Measurements from ENCODE around the gene MPST.
"Not testable (repeated sequence)": the region's sequence is repeated elsewhere in the genome, so short reads cannot be mapped to it uniquely, and the experiment has no call there.

Gene MPST

GRCh38 chr22:37070744-37071143, 51.2 kb downstream of the MPST start:
- no peak for TF ChIP-seq CTCF (IDR thresholded peaks at IDR 0.05; ENCODE audit: low read depth, low read length)
- H3K27me3 ChIP-seq (ENCODE audit: insufficient read depth, low read depth, severe bottlenecking), result peaks cover 2% of the 10 kb centered on the region
- DNase-seq, result no peak

GRCh38 chr22:37071850-37072592, 52.5 kb downstream of the MPST start:
- not testable (repeated sequence) for H3K36me3 ChIP-seq; H3K9me3 ChIP-seq (ENCODE audit: severe bottlenecking); H3K27ac ChIP-seq; DNase-seq; H3K4me3 ChIP-seq (ENCODE audit: low read depth, low read length); H3K27me3 ChIP-seq (ENCODE audit: insufficient read depth, low read depth, severe bottlenecking)

More at GRCh38 chr22:37070744-37071143, 51.2 kb downstream of the MPST start:
- Histone ChIP-seq H3K36me3 (no peaks in the 10 kb centered on the region), H3K9me3 (ENCODE audit: severe bottlenecking) (no peaks in the 10 kb centered on the region), H3K27ac (no peak overlapping the region), H3K4me3 (ENCODE audit: low read depth, low read length) (no peak overlapping the region)

GRCh38 chr22:37072673-37073072, 53.1 kb downstream of the MPST start:
- Histone ChIP-seq H3K36me3 (no peaks in the 10 kb centered on the region), H3K4me3 (ENCODE audit: low read depth, low read length) (no peak overlapping the region), H3K9me3 (ENCODE audit: severe bottlenecking) (no peaks in the 10 kb centered on the region), H3K27ac (no peak overlapping the region), H3K27me3 (ENCODE audit: insufficient read depth, low read depth, severe bottlenecking) (peaks cover 2% of the 10 kb centered on the region)
- TF ChIP-seq CTCF (IDR thresholded peaks at IDR 0.05; ENCODE audit: low read depth, low read length), result no peak
- no peak for DNase-seq

GRCh38 chr22:37074537-37074936, 55.0 kb downstream of the MPST start:
- Histone ChIP-seq H3K4me3 (ENCODE audit: low read depth, low read length) (no peak overlapping the region), H3K27ac (no peak overlapping the region), H3K9me3 (ENCODE audit: severe bottlenecking) (no peaks in the 10 kb centered on the region), H3K36me3 (no peaks in the 10 kb centered on the region), H3K27me3 (ENCODE audit: insufficient read depth, low read depth, severe bottlenecking) (peaks cover 2% of the 10 kb centered on the region)
- no peak for DNase-seq
- no peak for TF ChIP-seq CTCF (IDR thresholded peaks at IDR 0.05; ENCODE audit: low read depth, low read length)

GRCh38 chr22:37075046-37075445, 55.5 kb downstream of the MPST start:
- Histone ChIP-seq H3K36me3 (no peaks in the 10 kb centered on the region), H3K9me3 (ENCODE audit: severe bottlenecking) (no peaks in the 10 kb centered on the region), H3K4me3 (ENCODE audit: low read depth, low read length) (no peak overlapping the region), H3K27me3 (ENCODE audit: insufficient read depth, low read depth, severe bottlenecking) (peaks cover 2% of the 10 kb centered on the region), H3K27ac (no peak overlapping the region)
- no peak for DNase-seq
- TF ChIP-seq CTCF (IDR thresholded peaks at IDR 0.05; ENCODE audit: low read depth, low read length), result no peak

GRCh38 chr22:37075822-37076433, 56.4 kb downstream of the MPST start:
- no peak for DNase-seq
- Histone ChIP-seq H3K36me3 (no peaks in the 10 kb centered on the region), H3K4me3 (ENCODE audit: low read depth, low read length) (no peak overlapping the region), H3K27me3 (ENCODE audit: insufficient read depth, low read depth, severe bottlenecking) (peaks cover 2% of the 10 kb centered on the region), H3K27ac (no peak overlapping the region), H3K9me3 (ENCODE audit: severe bottlenecking) (no peaks in the 10 kb centered on the region)
- TF ChIP-seq CTCF (IDR thresholded peaks at IDR 0.05; ENCODE audit: low read depth, low read length), result no peak

Measured in WERI-Rb-1 (cell line).